ENCODE measurements around the gene NOP56. TPM values are rescaled to one million over a fixed set of nuclear protein-coding genes. Genes with fewer than 3 reads are reported as not detected.

Gene NOP56
- total RNA-seq, 6 experiments from 2014 or later: 32.7 to 60.9 (median 42.7) TPM

GRCh38 chr20:2706688-2707352, 54.4 kb downstream of the NOP56 start:
- 17% methylated on average over 2 of the region's 6 CpGs for WGBS (ENCODE audit: insufficient coverage, low coverage, low lambda C conversion rate, missing lambda C conversion rate)
- Histone ChIP-seq H3K36me3 (no peaks in the 10 kb centered on the region), H3K27me3 (no peaks in the 10 kb centered on the region), H3K4me3 (no peak overlapping the region), H3K9me3 (no peaks in the 10 kb centered on the region), H3K27ac (no peak overlapping the region), H3K4me1 (no peaks in the 10 kb centered on the region)
- ATAC-seq: peak in 1 of 4 donors; percentile 9
- intact Hi-C loops (cut with DNase I): no loop called here
- no peak for DNase-seq
- TF ChIP-seq, protein P1, sequence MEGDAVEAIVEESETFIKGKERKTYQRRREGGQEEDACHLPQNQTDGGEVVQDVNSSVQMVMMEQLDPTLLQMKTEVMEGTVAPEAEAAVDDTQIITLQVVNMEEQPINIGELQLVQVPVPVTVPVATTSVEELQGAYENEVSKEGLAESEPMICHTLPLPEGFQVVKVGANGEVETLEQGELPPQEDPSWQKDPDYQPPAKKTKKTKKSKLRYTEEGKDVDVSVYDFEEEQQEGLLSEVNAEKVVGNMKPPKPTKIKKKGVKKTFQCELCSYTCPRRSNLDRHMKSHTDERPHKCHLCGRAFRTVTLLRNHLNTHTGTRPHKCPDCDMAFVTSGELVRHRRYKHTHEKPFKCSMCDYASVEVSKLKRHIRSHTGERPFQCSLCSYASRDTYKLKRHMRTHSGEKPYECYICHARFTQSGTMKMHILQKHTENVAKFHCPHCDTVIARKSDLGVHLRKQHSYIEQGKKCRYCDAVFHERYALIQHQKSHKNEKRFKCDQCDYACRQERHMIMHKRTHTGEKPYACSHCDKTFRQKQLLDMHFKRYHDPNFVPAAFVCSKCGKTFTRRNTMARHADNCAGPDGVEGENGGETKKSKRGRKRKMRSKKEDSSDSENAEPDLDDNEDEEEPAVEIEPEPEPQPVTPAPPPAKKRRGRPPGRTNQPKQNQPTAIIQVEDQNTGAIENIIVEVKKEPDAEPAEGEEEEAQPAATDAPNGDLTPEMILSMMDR (IDR thresholded peaks at IDR 0.05): no peak

DNA sequence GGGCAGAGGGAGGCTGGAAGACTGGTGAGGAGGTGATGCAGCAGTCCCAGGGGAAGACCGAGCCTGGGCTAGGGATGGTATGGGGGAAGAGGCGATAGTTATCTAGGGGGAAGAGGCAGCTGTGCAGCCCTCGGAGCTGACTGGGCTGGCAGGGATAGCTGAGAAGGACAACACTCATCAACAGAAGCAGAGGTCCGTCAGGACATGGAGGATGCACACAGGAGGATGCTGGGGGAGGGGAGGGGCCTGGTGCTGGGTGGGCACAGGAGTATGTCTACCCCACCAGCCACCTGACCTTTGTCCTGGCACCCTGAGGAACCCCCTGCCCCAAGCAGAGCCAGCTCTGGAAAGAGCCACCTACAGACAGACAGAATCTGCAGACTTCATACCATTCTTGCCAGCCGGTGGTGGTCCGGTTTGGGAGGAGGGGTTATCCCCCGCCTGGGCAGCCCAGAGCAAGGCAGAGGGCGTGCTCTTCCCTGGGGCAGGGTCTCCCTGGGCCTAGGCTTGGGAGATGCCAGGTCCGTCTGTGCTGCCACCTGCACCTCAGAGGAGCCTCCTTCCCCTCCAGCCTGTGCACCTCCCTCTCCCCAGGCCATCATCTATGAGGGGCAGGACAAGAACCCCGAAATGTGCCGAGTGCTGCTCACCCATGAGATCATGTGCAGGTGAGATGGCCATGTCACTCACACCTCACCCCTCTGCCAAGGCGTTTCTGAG, 55.1 kb downstream of the NOP56 start:
- H3K4me1 ChIP-seq: no peaks in the 10 kb centered on the region
- no peak for DNase-seq
- TF ChIP-seq, protein P1 (IDR thresholded peaks at IDR 0.05): no peak
- TF ChIP-seq POLR2A (IDR thresholded peaks at IDR 0.05): no peak
- H3K4me3 ChIP-seq: no peak overlapping the region
- no peak overlapping the region for H3K27ac ChIP-seq
- no peaks in the 10 kb centered on the region for H3K36me3 ChIP-seq
- intact Hi-C loops (cut with DNase I): no loop called here
- ATAC-seq: no peak
- WGBS (ENCODE audit: insufficient coverage, low coverage, low lambda C conversion rate, missing lambda C conversion rate): 36% methylated on average over 6 of the region's 12 CpGs
- no peaks in the 10 kb centered on the region for H3K9me3 ChIP-seq
- H3K27me3 ChIP-seq: no peaks in the 10 kb centered on the region

MicroRNAs encoded within 50 kb of the gene (microRNA counts, 767-probe panel; counts per million panel counts)
- microRNA hsa-miR-1292: 237 counts per million

Small RNAs within 50 kb of the gene (microRNA-seq; reads per million reads assigned to microRNA genes)
- gene MIR1292: 7.5 to 14.2 reads per million in 2 donors

Small RNAs within 50 kb of the gene (small RNA-seq; reads per million reads assigned to genes)
- gene SNORA51 (0 reads per million in 2 experiments), gene SNORD110 (0 reads per million in 2 experiments), gene SNORD56 (0 reads per million in 2 experiments), gene SNORD57 (0 reads per million in 2 experiments), gene SNORD86 (0 reads per million in 2 experiments)

Other genes starting within 250 kb of the NOP56 start
- 100 to 1,000 TPM in 1 of 6 experiments, 10 to 100 TPM in 5; 25.4 to 105 (median 48.1) TPM for gene SNRPB, start 181.8 kb upstream of the NOP56 start, total RNA-seq
- 1 to 10 TPM; 3.9 to 7.3 (median 6.0) TPM for gene ZNF343, start 143.7 kb upstream of the NOP56 start, total RNA-seq
- not detected for gene TMC2, start 116.1 kb upstream of the NOP56 start, total RNA-seq
- gene IDH3B, start 11.6 kb downstream of the NOP56 start, total RNA-seq: 10 to 100 TPM; 37.6 to 78.1 (median 43.6) TPM
- 10 to 100 TPM in 1 of 6 experiments, 1 to 10 TPM in 5; 2.8 to 16.6 (median 6.2) TPM for gene EBF4, start 40.1 kb downstream of the NOP56 start, total RNA-seq
- under 1 TPM in 3 of 6 experiments, not detected in 3; 0.07 to 0.16 (median 0.12) TPM for gene CPXM1, start 148.0 kb downstream of the NOP56 start, total RNA-seq
- not detected for gene C20orf141, start 162.4 kb downstream of the NOP56 start, total RNA-seq
- gene TMEM239, start 163.7 kb downstream of the NOP56 start, total RNA-seq: not detected
- gene PCED1A, start 188.0 kb downstream of the NOP56 start, total RNA-seq: 10 to 100 TPM in 5 of 6 experiments, 1 to 10 TPM in 1; 9.6 to 22.2 (median 18.6) TPM
- gene VPS16, start 188.1 kb downstream of the NOP56 start, total RNA-seq: 10 to 100 TPM; 17.2 to 22.2 (median 19.1) TPM
- gene PTPRA, start 220.8 kb downstream of the NOP56 start, total RNA-seq: 10 to 100 TPM; 15.7 to 22.1 (median 18.6) TPM

Data from right lobe of liver (tissue), 6 donors.